Measurements from ENCODE around the gene PSMB8.

Gene PSMB8

GRCh38 chr6:32819729-32820128 is 24.1 kb downstream of the PSMB8 start:
- Histone ChIP-seq H2BK120ac (ENCODE audit: low read depth, low read length) (no peak overlapping the region), H2BK5ac (ENCODE audit: low read length) (no peak overlapping the region), H3K9ac (ENCODE audit: low read length) (no peak overlapping the region), H2BK15ac (replicated peaks; ENCODE audit: low read depth) (no peak overlapping the region), H3K23ac (ENCODE audit: low read length) (no peak overlapping the region), H3K27me3 (ENCODE audit: insufficient read depth, low read length, poor library complexity) (no peaks in the 10 kb centered on the region), H3K36me3 (ENCODE audit: control insufficient read depth, insufficient read depth, low read length) (no peaks in the 10 kb centered on the region), H4K8ac (ENCODE audit: low read depth, low read length) (no peak overlapping the region), H3K79me2 (ENCODE audit: control insufficient read depth, insufficient read depth, low read length) (no peaks in the 10 kb centered on the region), H3K4me3 (ENCODE audit: low read length) (no peak overlapping the region), H2AK5ac (ENCODE audit: low read length) (no peak overlapping the region), H3K18ac (ENCODE audit: low read length) (no peak overlapping the region), H3K4ac (ENCODE audit: low read depth, low read length) (no peak overlapping the region), H3K4me2 (ENCODE audit: low read length) (no peak overlapping the region), H3K79me1 (ENCODE audit: low read length) (no peaks in the 10 kb centered on the region), H3K27ac (ENCODE audit: low read depth, low read length) (no peak overlapping the region), H4K5ac (ENCODE audit: low read length) (no peak overlapping the region), H3K4me1 (ENCODE audit: control insufficient read depth, low read depth, low read length) (no peaks in the 10 kb centered on the region), H3K56ac (ENCODE audit: low read length) (no peak overlapping the region)
- DNase-seq = peak; percentile 52
- WGBS (ENCODE audit: extremely low coverage, insufficient coverage, low lambda C conversion rate) = no CpG with 5 or more reads among the region's 3 CpGs

- H3K4me2 ChIP-seq (ENCODE audit: low read length) = no peak overlapping the region
- no peak overlapping the region for H2AK5ac ChIP-seq (ENCODE audit: low read length)
- H3K4me3 ChIP-seq (ENCODE audit: low read length) = no peak overlapping the region
- no peaks in the 10 kb centered on the region for H3K36me3 ChIP-seq (ENCODE audit: control insufficient read depth, insufficient read depth, low read length)
- no peak for DNase-seq
- H3K27me3 ChIP-seq (ENCODE audit: insufficient read depth, low read length, poor library complexity) = no peaks in the 10 kb centered on the region
- no peaks in the 10 kb centered on the region for H3K4me1 ChIP-seq (ENCODE audit: control insufficient read depth, low read depth, low read length)
- no peak overlapping the region for H3K18ac ChIP-seq (ENCODE audit: low read length)
- H3K79me2 ChIP-seq (ENCODE audit: control insufficient read depth, insufficient read depth, low read length) = no peaks in the 10 kb centered on the region
- no peak overlapping the region for H4K8ac ChIP-seq (ENCODE audit: low read depth, low read length)
- no peaks in the 10 kb centered on the region for H3K79me1 ChIP-seq (ENCODE audit: low read length)
- H3K56ac ChIP-seq (ENCODE audit: low read length) = no peak overlapping the region
- H2BK15ac ChIP-seq (replicated peaks; ENCODE audit: low read depth) = no peak overlapping the region
- no CpG with 5 or more reads among the region's 2 CpGs for WGBS (ENCODE audit: extremely low coverage, insufficient coverage, low lambda C conversion rate)
- H3K9ac ChIP-seq (ENCODE audit: low read length) = no peak overlapping the region
- no peak overlapping the region for H3K23ac ChIP-seq (ENCODE audit: low read length)
- H4K5ac ChIP-seq (ENCODE audit: low read length) = no peak overlapping the region
- no peak overlapping the region for H3K4ac ChIP-seq (ENCODE audit: low read depth, low read length)
- H2BK120ac ChIP-seq (ENCODE audit: low read depth, low read length) = no peak overlapping the region
- no peak overlapping the region for H2BK5ac ChIP-seq (ENCODE audit: low read length)
- H3K27ac ChIP-seq (ENCODE audit: low read depth, low read length) = no peak overlapping the region
Observed at GRCh38 chr6:32818867-32819266, 25.0 kb downstream of the PSMB8 start.

GRCh38 chr6:32816746-32817204 is 27.1 kb downstream of the PSMB8 start, which contains the start of gene HLA-DOB:
TSS of gene HLA-DOB (minus strand) at chr6:32817002. CDS start at chr6:32816951, 51 bp downstream.
- Histone ChIP-seq H3K56ac (ENCODE audit: low read length) (no peak within 1 kb of the TSS), H2AK5ac (ENCODE audit: low read length) (no peak within 1 kb of the TSS), H3K23ac (ENCODE audit: low read length) (no peak within 1 kb of the TSS), H4K8ac (ENCODE audit: low read depth, low read length) (no peak within 1 kb of the TSS), H3K4ac (ENCODE audit: low read depth, low read length) (no peak within 1 kb of the TSS), H3K4me3 (ENCODE audit: low read length) (no peak within 1 kb of the TSS), H3K18ac (ENCODE audit: low read length) (no peak within 1 kb of the TSS), H3K79me2 (ENCODE audit: control insufficient read depth, insufficient read depth, low read length) (no peaks in the 10 kb centered on the region), H3K36me3 (ENCODE audit: control insufficient read depth, insufficient read depth, low read length) (no peaks in the 10 kb centered on the region), H3K79me1 (ENCODE audit: low read length) (no peaks in the 10 kb centered on the region), H3K4me2 (ENCODE audit: low read length) (no peak within 1 kb of the TSS), H2BK15ac (replicated peaks; ENCODE audit: low read depth) (no peak within 1 kb of the TSS), H3K27ac (ENCODE audit: low read depth, low read length) (no peak within 1 kb of the TSS), H2BK120ac (ENCODE audit: low read depth, low read length) (no peak within 1 kb of the TSS), H4K5ac (ENCODE audit: low read length) (no peak within 1 kb of the TSS), H3K9ac (ENCODE audit: low read length) (no peak within 1 kb of the TSS), H3K27me3 (ENCODE audit: insufficient read depth, low read length, poor library complexity) (no peaks in the 10 kb centered on the region), H3K4me1 (ENCODE audit: control insufficient read depth, low read depth, low read length) (no peaks in the 10 kb centered on the region), H2BK5ac (ENCODE audit: low read length) (no peak within 1 kb of the TSS)
- DNase-seq = peak; percentile 25
- WGBS (ENCODE audit: extremely low coverage, insufficient coverage, low lambda C conversion rate) = no CpG with 5 or more reads among the region's 3 CpGs

GRCh38 chr6:32815996-32816395 is 27.9 kb downstream of the PSMB8 start:
- Histone ChIP-seq H3K23ac (ENCODE audit: low read length) (no peak overlapping the region), H2BK15ac (replicated peaks; ENCODE audit: low read depth) (no peak overlapping the region), H2AK5ac (ENCODE audit: low read length) (no peak overlapping the region), H3K56ac (ENCODE audit: low read length) (no peak overlapping the region), H2BK5ac (ENCODE audit: low read length) (no peak overlapping the region), H3K18ac (ENCODE audit: low read length) (no peak overlapping the region), H3K4me2 (ENCODE audit: low read length) (no peak overlapping the region), H3K4me1 (ENCODE audit: control insufficient read depth, low read depth, low read length) (no peaks in the 10 kb centered on the region), H2BK120ac (ENCODE audit: low read depth, low read length) (no peak overlapping the region), H3K36me3 (ENCODE audit: control insufficient read depth, insufficient read depth, low read length) (no peaks in the 10 kb centered on the region), H4K8ac (ENCODE audit: low read depth, low read length) (no peak overlapping the region), H3K4ac (ENCODE audit: low read depth, low read length) (no peak overlapping the region), H3K27ac (ENCODE audit: low read depth, low read length) (no peak overlapping the region), H3K79me2 (ENCODE audit: control insufficient read depth, insufficient read depth, low read length) (no peaks in the 10 kb centered on the region), H3K9ac (ENCODE audit: low read length) (no peak overlapping the region), H3K27me3 (ENCODE audit: insufficient read depth, low read length, poor library complexity) (no peaks in the 10 kb centered on the region), H3K79me1 (ENCODE audit: low read length) (no peaks in the 10 kb centered on the region), H3K4me3 (ENCODE audit: low read length) (no peak overlapping the region), H4K5ac (ENCODE audit: low read length) (no peak overlapping the region)
- WGBS (ENCODE audit: extremely low coverage, insufficient coverage, low lambda C conversion rate) = no CpG with 5 or more reads among the region's 2 CpGs
- DNase-seq = no peak

- H3K27ac ChIP-seq (ENCODE audit: low read depth, low read length) = no peak overlapping the region
- no peak overlapping the region for H3K9ac ChIP-seq (ENCODE audit: low read length)
- no peak overlapping the region for H3K23ac ChIP-seq (ENCODE audit: low read length)
- H4K8ac ChIP-seq (ENCODE audit: low read depth, low read length) = no peak overlapping the region
- H3K18ac ChIP-seq (ENCODE audit: low read length) = no peak overlapping the region
- no peak overlapping the region for H2BK5ac ChIP-seq (ENCODE audit: low read length)
- H3K36me3 ChIP-seq (ENCODE audit: control insufficient read depth, insufficient read depth, low read length) = no peaks in the 10 kb centered on the region
- no peak overlapping the region for H3K4me3 ChIP-seq (ENCODE audit: low read length)
- H3K56ac ChIP-seq (ENCODE audit: low read length) = no peak overlapping the region
- no peak for DNase-seq
- H3K4me2 ChIP-seq (ENCODE audit: low read length) = no peak overlapping the region
- no peak overlapping the region for H3K4ac ChIP-seq (ENCODE audit: low read depth, low read length)
- H3K27me3 ChIP-seq (ENCODE audit: insufficient read depth, low read length, poor library complexity) = no peaks in the 10 kb centered on the region
- no peak overlapping the region for H2AK5ac ChIP-seq (ENCODE audit: low read length)
- no peak overlapping the region for H2BK120ac ChIP-seq (ENCODE audit: low read depth, low read length)
- H3K79me2 ChIP-seq (ENCODE audit: control insufficient read depth, insufficient read depth, low read length) = no peaks in the 10 kb centered on the region
- no peaks in the 10 kb centered on the region for H3K79me1 ChIP-seq (ENCODE audit: low read length)
- H4K5ac ChIP-seq (ENCODE audit: low read length) = no peak overlapping the region
- no peaks in the 10 kb centered on the region for H3K4me1 ChIP-seq (ENCODE audit: control insufficient read depth, low read depth, low read length)
- WGBS (ENCODE audit: extremely low coverage, insufficient coverage, low lambda C conversion rate) = no CpG with 5 or more reads among the region's 5 CpGs
- no peak overlapping the region for H2BK15ac ChIP-seq (replicated peaks; ENCODE audit: low read depth)
Observed at GRCh38 chr6:32815115-32815514, 28.7 kb downstream of the PSMB8 start.

GRCh38 chr6:32814145-32814544 is 29.7 kb downstream of the PSMB8 start:
- Histone ChIP-seq H3K27ac (ENCODE audit: low read depth, low read length) (no peak overlapping the region), H3K27me3 (ENCODE audit: insufficient read depth, low read length, poor library complexity) (no peaks in the 10 kb centered on the region), H3K79me2 (ENCODE audit: control insufficient read depth, insufficient read depth, low read length) (no peaks in the 10 kb centered on the region), H3K4me1 (ENCODE audit: control insufficient read depth, low read depth, low read length) (no peaks in the 10 kb centered on the region), H3K4ac (ENCODE audit: low read depth, low read length) (no peak overlapping the region), H2BK120ac (ENCODE audit: low read depth, low read length) (no peak overlapping the region), H3K4me2 (ENCODE audit: low read length) (no peak overlapping the region), H3K23ac (ENCODE audit: low read length) (no peak overlapping the region), H4K5ac (ENCODE audit: low read length) (no peak overlapping the region), H2AK5ac (ENCODE audit: low read length) (no peak overlapping the region), H3K9ac (ENCODE audit: low read length) (no peak overlapping the region), H3K56ac (ENCODE audit: low read length) (no peak overlapping the region), H3K4me3 (ENCODE audit: low read length) (no peak overlapping the region), H2BK15ac (replicated peaks; ENCODE audit: low read depth) (no peak overlapping the region), H3K36me3 (ENCODE audit: control insufficient read depth, insufficient read depth, low read length) (no peaks in the 10 kb centered on the region), H3K79me1 (ENCODE audit: low read length) (no peaks in the 10 kb centered on the region), H2BK5ac (ENCODE audit: low read length) (no peak overlapping the region), H3K18ac (ENCODE audit: low read length) (no peak overlapping the region), H4K8ac (ENCODE audit: low read depth, low read length) (no peak overlapping the region)
- DNase-seq = no peak
- WGBS (ENCODE audit: extremely low coverage, insufficient coverage, low lambda C conversion rate) = no CpG with 5 or more reads among the region's 2 CpGs

All from mesendoderm (in vitro differentiated cells).